ENCODE measurements around the gene DLGAP3.

Gene DLGAP3

GRCh38 chr1:34845131-34845901, 84.1 kb downstream of the DLGAP3 start:
- Histone ChIP-seq H4K20me1 (ENCODE audit: insufficient read depth, low read length) (peaks cover 24% of the 10 kb centered on the region), H3K4me1 (ENCODE audit: insufficient read depth, low read length) (no peaks in the 10 kb centered on the region), H3K4me3 (ENCODE audit: low read depth in 1 of 2, low read length in 2 of 2) (no peak overlapping the region), H3K9ac (ENCODE audit: low read depth, low read length) (no peak overlapping the region), H3K4me2 (ENCODE audit: insufficient read depth, low read length) (no peak overlapping the region), H3K9me3 (ENCODE audit: insufficient read depth, low read length, severe bottlenecking) (no peaks in the 10 kb centered on the region), H3K27me3 (ENCODE audit: insufficient read depth, low read length, poor library complexity) (no peaks in the 10 kb centered on the region), H3K36me3 (ENCODE audit: insufficient read depth, low read length) (peaks cover 15% of the 10 kb centered on the region; the same call in 1 of the 2 replicates), H3K27ac (ENCODE audit: low read length) (no peak overlapping the region), H2AFZ (ENCODE audit: low read depth, low read length) (no peak overlapping the region), H3K79me2 (ENCODE audit: insufficient read depth, low read length) (no peaks in the 10 kb centered on the region)
- no peak for TF ChIP-seq CTCF (IDR thresholded peaks at IDR 0.05; ENCODE audit: borderline replicate concordance, extremely low read depth, low read length, poor library complexity, severe bottlenecking)
- TF ChIP-seq EZH2 (IDR thresholded peaks at IDR 0.05; ENCODE audit: borderline replicate concordance, low read depth, low read length, severe bottlenecking): no peak
- ATAC-seq (ENCODE audit: insufficient read depth, low read depth) (no peak), DNase-seq (no peak)

- H3K9me3 ChIP-seq (ENCODE audit: insufficient read depth, low read length, severe bottlenecking): no peaks in the 10 kb centered on the region
Measured at GRCh38 chr1:34844252-34844634, 85.2 kb downstream of the DLGAP3 start.

GRCh38 chr1:34843392-34844251, 85.8 kb downstream of the DLGAP3 start:
- Histone ChIP-seq H3K27ac (ENCODE audit: low read length) (no peak overlapping the region), H3K9ac (ENCODE audit: low read depth, low read length) (no peak overlapping the region), H3K4me3 (ENCODE audit: low read depth in 1 of 2, low read length in 2 of 2) (no peak overlapping the region), H3K9me3 (ENCODE audit: insufficient read depth, low read length, severe bottlenecking) (no peaks in the 10 kb centered on the region), H3K79me2 (ENCODE audit: insufficient read depth, low read length) (no peaks in the 10 kb centered on the region), H3K4me1 (ENCODE audit: insufficient read depth, low read length) (no peaks in the 10 kb centered on the region), H3K4me2 (ENCODE audit: insufficient read depth, low read length) (no peak overlapping the region), H3K36me3 (ENCODE audit: insufficient read depth, low read length) (0 out of 2 replicates have a peak, but pooled peaks cover 7% of the 10 kb centered on the region), H4K20me1 (ENCODE audit: insufficient read depth, low read length) (peaks cover 20% of the 10 kb centered on the region), H3K27me3 (ENCODE audit: insufficient read depth, low read length, poor library complexity) (no peaks in the 10 kb centered on the region), H2AFZ (ENCODE audit: low read depth, low read length) (no peak overlapping the region)
- no peak for TF ChIP-seq CTCF (IDR thresholded peaks at IDR 0.05; ENCODE audit: borderline replicate concordance, extremely low read depth, low read length, poor library complexity, severe bottlenecking)
- TF ChIP-seq EZH2 (IDR thresholded peaks at IDR 0.05; ENCODE audit: borderline replicate concordance, low read depth, low read length, severe bottlenecking): no peak
- ATAC-seq (ENCODE audit: insufficient read depth, low read depth) (no peak), DNase-seq (no peak)

More at GRCh38 chr1:34844252-34844634, 85.2 kb downstream of the DLGAP3 start:
- Histone ChIP-seq H3K4me3 (ENCODE audit: low read depth in 1 of 2, low read length in 2 of 2) (no peak overlapping the region), H3K27ac (ENCODE audit: low read length) (no peak overlapping the region), H4K20me1 (ENCODE audit: insufficient read depth, low read length) (peaks cover 24% of the 10 kb centered on the region), H3K9ac (ENCODE audit: low read depth, low read length) (no peak overlapping the region), H3K79me2 (ENCODE audit: insufficient read depth, low read length) (no peaks in the 10 kb centered on the region), H3K27me3 (ENCODE audit: insufficient read depth, low read length, poor library complexity) (no peaks in the 10 kb centered on the region), H2AFZ (ENCODE audit: low read depth, low read length) (no peak overlapping the region), H3K36me3 (ENCODE audit: insufficient read depth, low read length) (peaks cover 11% of the 10 kb centered on the region; the same call in 1 of the 2 replicates), H3K4me1 (ENCODE audit: insufficient read depth, low read length) (no peaks in the 10 kb centered on the region), H3K4me2 (ENCODE audit: insufficient read depth, low read length) (no peak overlapping the region)
- TF ChIP-seq CTCF (IDR thresholded peaks at IDR 0.05; ENCODE audit: borderline replicate concordance, extremely low read depth, low read length, poor library complexity, severe bottlenecking): no peak
- TF ChIP-seq EZH2 (IDR thresholded peaks at IDR 0.05; ENCODE audit: borderline replicate concordance, low read depth, low read length, severe bottlenecking): no peak
- ATAC-seq (ENCODE audit: insufficient read depth, low read depth): no peak
- DNase-seq: no peak
